AG04449 (cell line): ENCODE results near the gene COBLL1.
"Not testable (repeated sequence)": the region's sequence is repeated elsewhere in the genome, so short reads cannot be mapped to it uniquely, and the experiment has no call there.

Source experiments
- CTCF ChIA-PET: fragments of 350-600 bp; formaldehyde crosslinking; extraction: SDS; loops from one replicate; lab custom pipeline; 2021; ENCODE audit warnings: antibody characterized with exemption; lab: Yijun Ruan, JAX
- POLR2A ChIA-PET: fragments of 400-600, 350-600 bp; formaldehyde crosslinking; extraction: SDS; loops from one replicate; lab custom pipeline; 2020; ENCODE audit warnings: antibody characterized with exemption, inconsistent platforms; lab: Yijun Ruan, JAX
- DNase-seq: peaks from one replicate; pipeline ENCODE4 v3.0.0-alpha.2; 2010; ENCODE audit warnings: low read depth, low spot score
- H3K4me3 ChIP-seq: 2 replicates; pipeline ENCODE4 v1.5.1; 2011; ENCODE audit warnings: low read depth, mild to moderate bottlenecking, control low read depth, low read length
- CTCF ChIP-seq: IDR thresholded peaks from one replicate; pipeline ENCODE4 v1.5.1; 2011; ENCODE audit warnings: mild to moderate bottlenecking, moderate library complexity, low read length, control low read depth, inconsistent platforms; ENCODE audit not compliant: insufficient read depth; ENCODE audit errors: missing control alignments

Gene COBLL1

DNA sequence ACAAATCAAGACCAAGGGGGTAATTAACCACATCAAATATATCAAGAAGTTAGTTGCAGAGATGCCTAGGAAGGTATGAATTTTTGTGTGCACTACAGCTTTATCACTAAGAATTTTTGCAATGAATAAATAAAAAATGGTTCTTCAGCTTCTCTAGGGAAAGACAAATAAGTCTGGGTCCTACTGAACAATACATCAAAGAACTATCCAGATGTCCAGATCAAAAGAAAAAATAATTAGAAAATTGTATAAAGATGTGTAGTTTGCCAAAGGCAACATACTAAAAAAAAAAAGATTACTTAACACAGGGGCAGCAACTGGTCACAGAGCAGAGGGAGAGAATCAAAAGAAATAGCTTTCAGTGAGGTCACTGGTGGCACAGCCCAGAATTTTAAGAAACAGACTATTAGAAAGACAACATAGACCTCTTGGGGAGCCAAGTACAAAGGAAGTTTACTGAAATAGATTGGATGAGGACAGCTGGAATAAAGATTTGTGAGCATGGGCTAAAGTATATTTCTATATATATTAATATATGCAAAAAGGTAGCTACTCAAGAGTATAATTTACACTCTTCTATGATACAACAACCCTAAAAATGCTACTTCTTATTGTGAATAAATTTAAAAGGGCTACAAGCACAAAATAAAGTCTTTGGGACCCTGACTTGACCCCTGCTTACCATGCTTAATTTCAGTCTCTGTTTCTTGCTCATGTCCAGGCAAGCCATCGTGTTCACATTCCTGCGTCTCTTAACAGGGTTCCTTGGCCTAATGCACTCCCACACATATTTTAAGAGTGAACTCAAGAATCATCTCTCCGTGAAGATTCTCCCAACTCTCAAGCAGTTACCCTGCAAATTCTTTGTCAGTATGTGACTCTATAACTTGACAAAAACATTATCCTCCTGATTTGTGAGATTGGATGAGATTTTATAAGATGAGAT is 121.4 kb downstream of the COBLL1 start:
- ChIA-PET CTCF (interaction anchor here (0.8 to 2.5 kb wide), 8 partner anchors 18 to 273 kb away, joined by 3 to 37 read pairs (median 4); no protein-coding TSS in a partner anchor), POLR2A (no interaction called here)
- no peak overlapping the region for H3K4me3 ChIP-seq
- no peak for DNase-seq
- TF ChIP-seq CTCF = no peak

DNA sequence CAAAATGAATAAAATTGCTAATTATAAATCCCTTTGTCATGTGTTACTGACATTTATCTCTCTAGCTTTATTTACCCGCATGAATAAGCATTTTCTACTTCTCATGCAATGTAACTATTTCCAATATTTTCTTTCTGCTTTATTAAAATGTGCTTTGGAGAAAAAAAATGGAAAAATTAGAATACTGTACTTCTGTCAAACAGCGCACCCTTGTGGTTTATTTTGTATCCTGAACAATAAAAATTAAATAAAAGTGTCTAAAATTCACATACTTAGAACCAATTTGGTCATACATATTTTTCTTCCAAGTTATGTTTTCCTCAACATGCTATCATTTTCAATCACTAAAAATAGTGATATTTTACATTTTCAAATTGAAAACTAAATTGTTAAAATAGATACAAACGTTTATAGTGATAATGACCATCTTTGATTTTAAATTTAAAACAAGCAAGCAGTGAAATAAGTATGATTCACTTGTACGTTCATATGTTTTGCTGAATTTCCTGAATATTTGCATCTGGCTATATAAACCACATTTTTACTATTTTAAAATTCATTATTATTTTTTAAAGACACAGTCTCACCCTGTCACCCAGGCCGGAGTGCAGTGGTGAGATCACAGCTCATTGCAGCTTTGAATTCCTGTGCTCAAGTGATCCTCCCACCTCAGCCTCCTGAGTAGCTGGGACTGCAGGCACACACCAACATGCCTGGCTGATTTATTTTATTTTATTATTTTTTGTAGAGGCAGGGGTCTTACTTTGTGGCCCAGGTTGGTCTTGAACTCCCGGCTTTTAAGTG is 124.4 kb downstream of the COBLL1 start:
- no peak overlapping the region for H3K4me3 ChIP-seq
- no peak for TF ChIP-seq CTCF
- ChIA-PET CTCF (interaction anchor here (0.6 to 6.6 kb wide), 30 partner anchors 8 to 197 kb away, joined by 3 to 125 read pairs (median 4); no protein-coding TSS in a partner anchor), POLR2A (no interaction called here)
- DNase-seq = no peak

GRCh38 chr2:164714471-164714870 is 127.2 kb downstream of the COBLL1 start:
- no peak overlapping the region for H3K4me3 ChIP-seq
- ChIA-PET CTCF (interaction anchor here (0.6 to 6.6 kb wide), 4 partner anchors 10 to 154 kb away, joined by 3 to 125 read pairs (median 4); no protein-coding TSS in a partner anchor), POLR2A (no interaction called here)
- no peak for TF ChIP-seq CTCF
- no peak for DNase-seq

- H3K4me3 ChIP-seq = no peak overlapping the region
- TF ChIP-seq CTCF = no peak
- ChIA-PET CTCF (interaction anchor here (0.8 to 6.6 kb wide), 3 partner anchors 11 to 152 kb away, joined by 3 to 125 read pairs (median 4); no protein-coding TSS in a partner anchor), POLR2A (no interaction called here)
- no peak for DNase-seq
Measured at GRCh38 chr2:164711766-164712138, 129.9 kb downstream of the COBLL1 start.

GRCh38 chr2:164710837-164711765 is 130.5 kb downstream of the COBLL1 start:
- CTCF ChIA-PET = interaction anchor here (1.1 to 3.2 kb wide), 2 partner anchors 11 to 150 kb away, joined by 4 to 22 read pairs; no protein-coding TSS in a partner anchor
- DNase-seq = no peak
- no peak overlapping the region for H3K4me3 ChIP-seq
- TF ChIP-seq CTCF = no peak
- POLR2A ChIA-PET = no interaction called here

DNA sequence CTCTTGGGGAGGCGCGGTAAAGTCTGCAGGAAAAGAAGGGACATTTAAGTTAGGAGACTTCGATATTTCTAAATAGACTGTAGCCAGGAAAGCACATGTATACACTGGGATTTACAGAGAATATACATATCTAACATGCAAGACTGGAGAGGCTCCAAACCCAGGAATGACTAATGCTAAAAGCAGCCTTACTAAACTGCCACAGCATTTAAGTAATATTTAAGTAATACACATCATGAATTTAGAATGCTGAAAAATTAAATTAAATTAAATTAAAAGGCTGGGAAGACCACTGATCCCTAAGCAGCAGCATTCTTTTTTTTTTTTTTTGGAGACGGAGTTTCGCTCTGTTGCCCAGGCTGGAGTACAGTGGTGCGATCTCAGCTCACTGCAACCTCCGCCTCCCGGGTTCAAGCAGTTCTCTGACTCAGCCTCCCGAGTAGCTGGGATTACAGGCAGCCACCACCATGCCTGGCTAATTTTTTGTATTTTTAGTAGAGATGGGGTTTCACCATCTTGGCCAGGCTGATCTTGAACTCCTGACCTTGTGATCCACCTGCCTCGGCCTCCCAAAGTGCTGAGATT is 131.3 kb downstream of the COBLL1 start:
- not testable (repeated sequence) for DNase-seq
- CTCF ChIA-PET = interaction anchor here (2.9 to 3.2 kb wide), 2 partner anchors 12 to 150 kb away, joined by 10 to 22 read pairs; no protein-coding TSS in a partner anchor

More for the DNA sequence above, 131.3 kb downstream of the COBLL1 start:
- H3K4me3 ChIP-seq, POLR2A ChIA-PET: not testable (repeated sequence)
